Fibroblast of lung (primary cell): ENCODE data around the gene ATG5. TPM values are rescaled to one million over a fixed set of nuclear protein-coding genes. Genes with fewer than 3 reads are reported as not detected.
A peak's percentile ranks its signal among the peaks of the same experiment; 100 is the strongest.

Experiments used
- DNase-seq, 2 donors: peaks; one replicate each; pipeline versions ENCODE4 v3.0.0 to v3.0.0-alpha.2; 2010; ENCODE audit warnings: low read depth in 2 of 2
- H2AFZ ChIP-seq: 2 replicates; pipeline ENCODE4 v1.5.1; 2012; ENCODE audit warnings: low read length, control low read depth, inconsistent platforms
- H3K27ac ChIP-seq: 2 replicates; pipeline ENCODE4 v1.5.1; 2011; ENCODE audit warnings: low read length, control low read depth; ENCODE audit not compliant: insufficient read depth
- H3K27me3 ChIP-seq: 2 replicates; pipeline ENCODE4 v1.5.1; 2011; ENCODE audit warnings: mild to moderate bottlenecking, low read length; ENCODE audit not compliant: control insufficient read depth, insufficient read depth
- H3K36me3 ChIP-seq: 2 replicates; pipeline ENCODE4 v1.5.1; 2011; ENCODE audit warnings: low read length; ENCODE audit not compliant: control insufficient read depth, insufficient read depth
- H3K4me1 ChIP-seq: 2 replicates; pipeline ENCODE4 v1.5.1; 2011; ENCODE audit warnings: low read length; ENCODE audit not compliant: control insufficient read depth, insufficient read depth; ENCODE audit errors: extremely low read depth
- H3K4me2 ChIP-seq: 2 replicates; pipeline ENCODE4 v1.5.1; 2011; ENCODE audit warnings: low read length, control low read depth; ENCODE audit not compliant: insufficient read depth; ENCODE audit errors: extremely low read depth
- H3K4me3 ChIP-seq, 4 experiments: fragments of 200-600 bp in 1 of 4; sonication (generic) in 1 of 4; replicated peaks in 1 of 4; 2 replicates each; pipeline ENCODE4 v1.5.1; 2011 to 2016; ENCODE audit warnings: low read length in 4 of 4, low read depth in 3 of 4, mild to moderate bottlenecking in 3 of 4, control low read depth in 2 of 4, inconsistent platforms in 1 of 4, mixed read lengths in 1 of 4; ENCODE audit not compliant: insufficient read depth in 1 of 4; ENCODE audit errors: control extremely low read depth in 1 of 4
- H3K79me2 ChIP-seq: 2 replicates; pipeline ENCODE4 v1.5.1; 2012; ENCODE audit warnings: mild to moderate bottlenecking, low read length, inconsistent platforms; ENCODE audit not compliant: control insufficient read depth, insufficient read depth
- H3K9ac ChIP-seq: 2 replicates; pipeline ENCODE4 v1.5.1; 2011; ENCODE audit warnings: mild to moderate bottlenecking, low read length, control low read depth; ENCODE audit not compliant: insufficient read depth
- H3K9me3 ChIP-seq: 2 replicates; pipeline ENCODE4 v1.5.1; 2012; ENCODE audit warnings: low read depth, low read length; ENCODE audit not compliant: control insufficient read depth, insufficient read depth
- H4K20me1 ChIP-seq: 2 replicates; pipeline ENCODE4 v1.5.1; 2011; ENCODE audit warnings: low read length; ENCODE audit not compliant: control insufficient read depth, insufficient read depth; ENCODE audit errors: extremely low read depth
- EZH2 ChIP-seq: IDR thresholded peaks from 2 replicates; pipeline ENCODE4 v1.5.1; 2012; ENCODE audit warnings: low read length, control low read depth, mild to moderate bottlenecking; ENCODE audit errors: missing control alignments
- polyA plus RNA-seq, 2 donors: library from polyadenylated mRNA; depleted of rRNA in 1 of 2; stranded (reverse) in 1 of 2; unstranded in 1 of 2; fragments of >200 nt; gene quantifications; 2 replicates each; pipeline ENCODE4 v1.2.1, GENCODE V29; 2011 to 2012; ENCODE audit warnings: missing spikeins in 1 of 2
- total RNA-seq: library from RNA; depleted of rRNA; stranded (reverse); fragments of >200 nt; gene quantifications from 2 replicates; pipeline ENCODE4 v1.2.1, GENCODE V29; 2014
- TF ChIP-seq, protein P1 (sequence below), 2 donors: IDR thresholded peaks in 1 of 2; conservative IDR thresholded peaks in 1 of 2; 1 replicate in 1 of 2; 2 replicates in 1 of 2; pipeline ENCODE4 v1.5.1; 2011 to 2012; ENCODE audit warnings: low read length in 2 of 2, control low read depth in 1 of 2, inconsistent platforms in 1 of 2, low read depth in 1 of 2, mild to moderate bottlenecking in 1 of 2

ATG5 gene
- total and polyA plus RNA-seq, 2 donors (not counting 1 experiment from before 2014, with no cell fraction given) = 38.6 to 64.7 TPM

DNA sequence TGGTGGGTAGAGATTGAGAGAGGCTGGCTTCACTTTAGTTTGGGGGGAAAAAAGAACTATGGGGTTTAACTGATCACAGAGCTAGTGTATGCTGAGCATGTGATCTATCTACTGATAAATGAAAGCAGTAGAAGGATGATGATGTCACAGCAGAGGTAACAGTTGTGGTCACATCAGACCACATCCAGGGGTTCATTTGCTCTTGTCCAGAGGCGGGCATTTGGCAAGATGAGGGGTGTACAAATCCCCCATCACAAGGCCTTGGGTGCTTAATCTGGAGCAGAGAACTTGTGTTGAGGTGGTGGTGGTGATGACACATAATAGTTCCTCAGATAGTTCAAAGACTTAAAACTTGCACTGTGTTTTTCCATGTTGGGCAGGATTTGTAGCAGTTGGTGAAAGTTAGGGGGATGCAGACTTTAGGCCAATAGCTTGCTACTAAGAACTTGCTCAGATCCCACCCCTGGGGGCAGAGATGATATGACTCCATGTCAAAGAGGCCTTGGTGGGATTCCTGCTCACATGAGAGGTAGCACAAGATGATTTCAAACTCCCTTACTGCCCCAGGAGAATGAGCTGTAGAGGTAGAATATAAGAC lies 176.0 kb downstream of the ATG5 start:
- no peak overlapping the region for H3K27ac ChIP-seq
- H3K36me3 ChIP-seq = no peaks in the 10 kb centered on the region
- no peak for DNase-seq
- no peaks in the 10 kb centered on the region for H3K79me2 ChIP-seq
- no peak overlapping the region for H3K9ac ChIP-seq
- H3K27me3 ChIP-seq = no peaks in the 10 kb centered on the region
- no peaks in the 10 kb centered on the region for H4K20me1 ChIP-seq
- no peak for TF ChIP-seq EZH2
- TF ChIP-seq, protein P1, sequence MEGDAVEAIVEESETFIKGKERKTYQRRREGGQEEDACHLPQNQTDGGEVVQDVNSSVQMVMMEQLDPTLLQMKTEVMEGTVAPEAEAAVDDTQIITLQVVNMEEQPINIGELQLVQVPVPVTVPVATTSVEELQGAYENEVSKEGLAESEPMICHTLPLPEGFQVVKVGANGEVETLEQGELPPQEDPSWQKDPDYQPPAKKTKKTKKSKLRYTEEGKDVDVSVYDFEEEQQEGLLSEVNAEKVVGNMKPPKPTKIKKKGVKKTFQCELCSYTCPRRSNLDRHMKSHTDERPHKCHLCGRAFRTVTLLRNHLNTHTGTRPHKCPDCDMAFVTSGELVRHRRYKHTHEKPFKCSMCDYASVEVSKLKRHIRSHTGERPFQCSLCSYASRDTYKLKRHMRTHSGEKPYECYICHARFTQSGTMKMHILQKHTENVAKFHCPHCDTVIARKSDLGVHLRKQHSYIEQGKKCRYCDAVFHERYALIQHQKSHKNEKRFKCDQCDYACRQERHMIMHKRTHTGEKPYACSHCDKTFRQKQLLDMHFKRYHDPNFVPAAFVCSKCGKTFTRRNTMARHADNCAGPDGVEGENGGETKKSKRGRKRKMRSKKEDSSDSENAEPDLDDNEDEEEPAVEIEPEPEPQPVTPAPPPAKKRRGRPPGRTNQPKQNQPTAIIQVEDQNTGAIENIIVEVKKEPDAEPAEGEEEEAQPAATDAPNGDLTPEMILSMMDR (conservative IDR thresholded peaks at IDR 0.05 in 1 of 2, IDR thresholded peaks at IDR 0.05 in 1 of 2; ENCODE audit: low read depth in 1 of 2, low read length in 2 of 2) = no peak
- H3K9me3 ChIP-seq = no peaks in the 10 kb centered on the region
- H3K4me2 ChIP-seq = no peak overlapping the region
- H3K4me1 ChIP-seq = peaks cover 2% of the 10 kb centered on the region
- H3K4me3 ChIP-seq = no peak overlapping the region
- no peak overlapping the region for H2AFZ ChIP-seq

DNA sequence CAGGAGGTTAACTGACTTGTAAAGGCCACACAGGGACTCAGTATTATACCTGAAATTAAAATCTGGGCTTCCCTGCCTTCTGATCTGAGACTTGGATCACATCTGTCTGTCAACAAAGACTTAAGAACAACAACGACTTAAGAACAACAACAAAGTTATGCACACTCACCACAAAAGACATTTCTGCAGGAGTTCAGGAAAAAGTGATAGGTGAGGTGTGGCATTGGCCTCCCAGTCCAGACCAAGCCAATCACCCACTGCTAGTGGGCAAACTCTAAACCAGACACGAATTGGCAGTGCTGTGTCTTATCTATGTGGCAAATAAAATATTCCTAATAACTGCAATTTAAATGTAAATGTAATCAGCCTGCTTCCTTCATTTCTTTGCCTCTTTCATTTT lies 178.1 kb downstream of the ATG5 start:
- H2AFZ ChIP-seq = no peak overlapping the region
- H3K9ac ChIP-seq = no peak overlapping the region
- H3K4me2 ChIP-seq = no peak overlapping the region
- TF ChIP-seq EZH2 = no peak
- TF ChIP-seq, protein P1 (conservative IDR thresholded peaks at IDR 0.05 in 1 of 2, IDR thresholded peaks at IDR 0.05 in 1 of 2; ENCODE audit: low read depth in 1 of 2, low read length in 2 of 2) = no peak
- H3K36me3 ChIP-seq = no peaks in the 10 kb centered on the region
- peaks cover 2% of the 10 kb centered on the region for H3K4me1 ChIP-seq
- H3K27me3 ChIP-seq = no peaks in the 10 kb centered on the region
- no peak overlapping the region for H3K27ac ChIP-seq
- H3K79me2 ChIP-seq = no peaks in the 10 kb centered on the region
- no peak for DNase-seq
- no peaks in the 10 kb centered on the region for H3K9me3 ChIP-seq
- H3K4me3 ChIP-seq = no peak overlapping the region
- H4K20me1 ChIP-seq = no peaks in the 10 kb centered on the region

DNA sequence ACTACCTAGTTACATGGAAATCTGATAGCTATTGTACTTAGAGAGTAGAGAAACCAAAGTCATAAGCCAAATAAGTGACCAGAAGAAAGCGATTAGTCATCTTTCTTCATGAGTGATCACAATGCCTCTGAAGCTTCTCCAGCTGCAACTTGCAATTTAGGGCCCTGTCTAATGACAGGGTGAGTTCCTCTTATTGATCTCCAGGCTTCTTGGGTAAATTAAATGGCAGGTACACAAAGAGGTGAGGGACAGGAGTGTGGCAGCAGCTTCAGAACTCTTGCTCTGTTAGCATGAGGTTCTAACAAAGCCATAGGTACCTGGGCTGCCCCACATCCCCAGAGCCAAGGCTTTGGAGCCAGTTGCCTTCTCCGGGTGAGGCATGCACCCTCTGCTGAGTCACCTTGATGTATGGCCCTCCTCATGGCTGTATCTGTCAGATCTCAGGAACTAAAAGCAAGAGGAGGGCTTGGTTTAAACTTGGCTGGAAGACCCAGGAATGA lies 178.7 kb downstream of the ATG5 start:
- Histone ChIP-seq H3K27ac (no peak overlapping the region), H3K4me3 (no peak overlapping the region), H3K4me1 (peaks cover 2% of the 10 kb centered on the region), H3K9me3 (no peaks in the 10 kb centered on the region), H2AFZ (no peak overlapping the region), H3K36me3 (no peaks in the 10 kb centered on the region), H3K79me2 (no peaks in the 10 kb centered on the region), H3K9ac (no peak overlapping the region), H3K4me2 (no peak overlapping the region), H3K27me3 (no peaks in the 10 kb centered on the region), H4K20me1 (no peaks in the 10 kb centered on the region)
- TF ChIP-seq, protein P1 (conservative IDR thresholded peaks at IDR 0.05 in 1 of 2, IDR thresholded peaks at IDR 0.05 in 1 of 2; ENCODE audit: low read depth in 1 of 2, low read length in 2 of 2) = no peak
- no peak for TF ChIP-seq EZH2
- peak in 1 of 2 donors; percentile 63 for DNase-seq
